ENCODE measurements around the gene NCKIPSD.

The NCKIPSD gene

DNA sequence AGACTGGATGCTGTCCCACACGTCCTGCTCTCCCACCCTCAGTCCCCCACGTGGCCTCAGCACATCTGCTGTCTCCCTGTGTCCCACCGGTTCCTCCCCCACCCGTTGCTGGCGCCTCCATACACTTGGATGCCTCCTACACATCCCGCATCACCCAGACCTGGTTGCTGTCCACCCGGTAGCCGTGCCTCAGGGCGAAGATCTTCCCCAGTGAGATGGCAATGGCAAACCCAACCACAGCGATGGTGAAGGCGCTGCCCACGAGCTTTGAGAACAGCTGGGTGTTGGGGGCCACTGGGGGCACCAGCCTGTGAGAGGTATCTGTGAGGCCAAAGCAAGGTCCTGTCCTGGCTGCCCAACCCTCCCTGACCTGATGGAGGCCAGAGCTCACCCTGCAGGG lies 54.9 kb downstream of the NCKIPSD start:
- TF ChIP-seq, protein P1, sequence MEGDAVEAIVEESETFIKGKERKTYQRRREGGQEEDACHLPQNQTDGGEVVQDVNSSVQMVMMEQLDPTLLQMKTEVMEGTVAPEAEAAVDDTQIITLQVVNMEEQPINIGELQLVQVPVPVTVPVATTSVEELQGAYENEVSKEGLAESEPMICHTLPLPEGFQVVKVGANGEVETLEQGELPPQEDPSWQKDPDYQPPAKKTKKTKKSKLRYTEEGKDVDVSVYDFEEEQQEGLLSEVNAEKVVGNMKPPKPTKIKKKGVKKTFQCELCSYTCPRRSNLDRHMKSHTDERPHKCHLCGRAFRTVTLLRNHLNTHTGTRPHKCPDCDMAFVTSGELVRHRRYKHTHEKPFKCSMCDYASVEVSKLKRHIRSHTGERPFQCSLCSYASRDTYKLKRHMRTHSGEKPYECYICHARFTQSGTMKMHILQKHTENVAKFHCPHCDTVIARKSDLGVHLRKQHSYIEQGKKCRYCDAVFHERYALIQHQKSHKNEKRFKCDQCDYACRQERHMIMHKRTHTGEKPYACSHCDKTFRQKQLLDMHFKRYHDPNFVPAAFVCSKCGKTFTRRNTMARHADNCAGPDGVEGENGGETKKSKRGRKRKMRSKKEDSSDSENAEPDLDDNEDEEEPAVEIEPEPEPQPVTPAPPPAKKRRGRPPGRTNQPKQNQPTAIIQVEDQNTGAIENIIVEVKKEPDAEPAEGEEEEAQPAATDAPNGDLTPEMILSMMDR (IDR thresholded peaks at IDR 0.05; ENCODE audit: poor library complexity, severe bottlenecking), result no peak
- no peak for ATAC-seq (ENCODE audit: low read depth)
- no peak overlapping the region for H3K4me3 ChIP-seq (ENCODE audit: severe bottlenecking)
- DNase-seq (ENCODE audit: low spot score), result peak; percentile 54
- H3K4me1 ChIP-seq (ENCODE audit: insufficient read depth, poor library complexity, severe bottlenecking), result peaks cover 4% of the 10 kb centered on the region
- no peaks in the 10 kb centered on the region for H3K9me3 ChIP-seq (ENCODE audit: severe bottlenecking)
- H3K36me3 ChIP-seq (ENCODE audit: low read depth), result peaks cover 75% of the 10 kb centered on the region
- no peaks in the 10 kb centered on the region for H3K27me3 ChIP-seq (ENCODE audit: insufficient read depth, poor library complexity, severe bottlenecking)
- no peak overlapping the region for H3K27ac ChIP-seq (ENCODE audit: poor library complexity, severe bottlenecking)

DNA sequence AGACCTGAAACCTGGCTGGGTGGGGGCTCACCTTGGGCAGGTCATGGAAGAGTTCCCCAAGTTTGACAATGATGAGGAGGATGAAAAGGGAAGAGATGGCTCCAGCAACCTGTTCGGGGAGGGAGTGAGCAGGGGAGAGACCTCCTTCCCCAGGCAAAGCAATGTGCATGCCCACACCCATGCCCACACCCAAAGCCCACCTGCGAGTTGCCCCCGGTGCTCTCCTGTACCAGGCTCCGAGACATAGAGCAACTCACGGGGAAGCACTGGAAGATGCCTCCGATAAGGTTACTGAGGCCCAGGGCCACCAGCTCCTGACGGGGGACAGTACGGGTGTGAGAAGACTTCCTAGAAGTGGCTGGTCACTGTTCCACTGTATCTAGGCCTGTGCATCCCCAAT lies 55.3 kb downstream of the NCKIPSD start:
- TF ChIP-seq, protein P1 (IDR thresholded peaks at IDR 0.05; ENCODE audit: poor library complexity, severe bottlenecking), result no peak
- H3K36me3 ChIP-seq (ENCODE audit: low read depth), result peaks cover 80% of the 10 kb centered on the region
- ATAC-seq (ENCODE audit: low read depth) (no peak), DNase-seq (ENCODE audit: low spot score) (peak; percentile 58)
- H3K4me3 ChIP-seq (ENCODE audit: severe bottlenecking), result no peak overlapping the region
- no peak overlapping the region for H3K27ac ChIP-seq (ENCODE audit: poor library complexity, severe bottlenecking)
- H3K27me3 ChIP-seq (ENCODE audit: insufficient read depth, poor library complexity, severe bottlenecking), result no peaks in the 10 kb centered on the region
- H3K9me3 ChIP-seq (ENCODE audit: severe bottlenecking), result no peaks in the 10 kb centered on the region
- H3K4me1 ChIP-seq (ENCODE audit: insufficient read depth, poor library complexity, severe bottlenecking), result peaks cover 4% of the 10 kb centered on the region

DNA sequence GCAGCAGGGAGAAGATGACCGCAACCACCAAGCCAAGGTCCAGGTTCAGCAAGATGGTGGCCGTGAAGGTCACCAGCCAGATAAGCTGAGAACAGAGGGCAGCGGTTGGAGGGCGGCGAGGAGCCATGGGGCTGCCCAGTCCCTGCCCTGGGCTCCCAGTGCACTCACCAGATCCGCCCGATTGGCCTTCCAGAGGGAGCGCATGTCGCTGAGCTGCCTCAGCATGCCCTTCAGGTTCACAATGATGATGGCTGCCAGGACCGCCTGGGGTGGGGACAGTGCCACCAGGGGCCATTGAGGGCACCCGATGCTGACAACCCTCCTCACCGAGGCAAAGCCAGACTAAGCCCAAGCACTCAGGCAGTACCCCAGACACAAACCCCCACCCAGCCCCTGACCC lies 55.8 kb downstream of the NCKIPSD start:
- peak; percentile 56 for DNase-seq (ENCODE audit: low spot score)
- no peaks in the 10 kb centered on the region for H3K9me3 ChIP-seq (ENCODE audit: severe bottlenecking)
- peaks cover 4% of the 10 kb centered on the region for H3K4me1 ChIP-seq (ENCODE audit: insufficient read depth, poor library complexity, severe bottlenecking)
- H3K27me3 ChIP-seq (ENCODE audit: insufficient read depth, poor library complexity, severe bottlenecking), result no peaks in the 10 kb centered on the region
- peaks cover 85% of the 10 kb centered on the region for H3K36me3 ChIP-seq (ENCODE audit: low read depth)
- TF ChIP-seq, protein P1 (IDR thresholded peaks at IDR 0.05; ENCODE audit: poor library complexity, severe bottlenecking), result no peak
- ATAC-seq (ENCODE audit: low read depth), result no peak
- no peak overlapping the region for H3K4me3 ChIP-seq (ENCODE audit: severe bottlenecking)
- H3K27ac ChIP-seq (ENCODE audit: poor library complexity, severe bottlenecking), result no peak overlapping the region

DNA sequence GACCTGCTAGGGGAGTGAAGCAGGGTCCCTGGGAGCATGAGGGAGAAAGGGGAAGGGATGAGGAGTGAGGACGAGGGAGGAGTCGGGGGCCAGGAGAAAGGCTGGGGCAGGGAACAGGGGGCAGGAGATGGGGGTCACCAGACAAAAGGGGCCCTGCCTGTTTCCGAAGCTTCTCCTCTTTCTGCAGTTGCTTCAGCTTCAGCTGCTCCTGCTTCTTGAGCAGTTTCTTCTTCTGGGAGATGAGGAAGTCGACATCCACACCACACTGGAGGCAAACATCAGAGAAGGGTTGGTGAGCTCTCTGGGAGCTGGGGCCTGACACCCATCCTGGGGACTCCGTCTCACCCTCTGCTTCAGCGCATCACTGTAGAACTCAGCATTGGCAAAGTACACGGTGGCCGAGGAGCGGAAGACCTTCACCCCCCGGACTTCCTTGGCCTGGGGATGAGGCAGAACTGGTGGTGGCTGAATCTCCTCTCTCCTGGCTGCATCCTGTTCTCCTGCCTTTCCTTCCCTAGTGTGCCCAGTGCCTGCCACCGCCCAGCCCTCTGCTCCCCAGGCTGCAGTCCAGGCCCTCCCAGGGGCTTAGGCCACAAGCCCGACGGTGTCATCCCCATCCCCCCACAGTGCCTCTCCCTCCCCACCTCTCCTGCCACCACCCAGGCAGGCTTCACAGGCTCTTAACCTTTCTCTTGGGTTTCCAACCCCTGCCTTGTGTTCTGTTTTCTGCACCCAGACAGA lies 57.3 kb downstream of the NCKIPSD start:
- Histone ChIP-seq H3K9me3 (ENCODE audit: severe bottlenecking) (no peaks in the 10 kb centered on the region), H3K36me3 (ENCODE audit: low read depth) (peaks cover 78% of the 10 kb centered on the region)

More for the DNA sequence above, 57.3 kb downstream of the NCKIPSD start:
- Histone ChIP-seq H3K4me1 (ENCODE audit: insufficient read depth, poor library complexity, severe bottlenecking) (no peaks in the 10 kb centered on the region), H3K27me3 (ENCODE audit: insufficient read depth, poor library complexity, severe bottlenecking) (no peaks in the 10 kb centered on the region), H3K27ac (ENCODE audit: poor library complexity, severe bottlenecking) (no peak overlapping the region), H3K4me3 (ENCODE audit: severe bottlenecking) (no peak overlapping the region)
- DNase-seq (ENCODE audit: low spot score), result no peak
- ATAC-seq (ENCODE audit: low read depth), result no peak
- TF ChIP-seq, protein P1 (IDR thresholded peaks at IDR 0.05; ENCODE audit: poor library complexity, severe bottlenecking), result no peak

All from RWPE2 (cell line).